Measurements from ENCODE around the gene DNM3. TPM values are rescaled to one million over a fixed set of nuclear protein-coding genes. Genes with fewer than 3 reads are reported as not detected.
A peak's percentile ranks its signal among the peaks of the same experiment; 100 is the strongest.

Gene DNM3
- total RNA-seq, 1 donor from 2014 or later, result 9.6 TPM

GRCh38 chr1:172089768-172090510 lies 248.6 kb downstream of the DNM3 start:
- Histone ChIP-seq H3K9me3 (no peaks in the 10 kb centered on the region), H3K4me1 (no peaks in the 10 kb centered on the region), H3K27ac (no peak overlapping the region), H3K36me3 (no peaks in the 10 kb centered on the region), H3K27me3 (no peaks in the 10 kb centered on the region), H3K4me3 (no peak overlapping the region)
- intact Hi-C loops (cut with DNase I), result loop anchor here (1.0 to 5.0 kb wide), 3 partner anchors 310 to 352 kb away; partner anchors contain the start of gene PIGC
- TF ChIP-seq, protein P1, sequence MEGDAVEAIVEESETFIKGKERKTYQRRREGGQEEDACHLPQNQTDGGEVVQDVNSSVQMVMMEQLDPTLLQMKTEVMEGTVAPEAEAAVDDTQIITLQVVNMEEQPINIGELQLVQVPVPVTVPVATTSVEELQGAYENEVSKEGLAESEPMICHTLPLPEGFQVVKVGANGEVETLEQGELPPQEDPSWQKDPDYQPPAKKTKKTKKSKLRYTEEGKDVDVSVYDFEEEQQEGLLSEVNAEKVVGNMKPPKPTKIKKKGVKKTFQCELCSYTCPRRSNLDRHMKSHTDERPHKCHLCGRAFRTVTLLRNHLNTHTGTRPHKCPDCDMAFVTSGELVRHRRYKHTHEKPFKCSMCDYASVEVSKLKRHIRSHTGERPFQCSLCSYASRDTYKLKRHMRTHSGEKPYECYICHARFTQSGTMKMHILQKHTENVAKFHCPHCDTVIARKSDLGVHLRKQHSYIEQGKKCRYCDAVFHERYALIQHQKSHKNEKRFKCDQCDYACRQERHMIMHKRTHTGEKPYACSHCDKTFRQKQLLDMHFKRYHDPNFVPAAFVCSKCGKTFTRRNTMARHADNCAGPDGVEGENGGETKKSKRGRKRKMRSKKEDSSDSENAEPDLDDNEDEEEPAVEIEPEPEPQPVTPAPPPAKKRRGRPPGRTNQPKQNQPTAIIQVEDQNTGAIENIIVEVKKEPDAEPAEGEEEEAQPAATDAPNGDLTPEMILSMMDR (IDR thresholded peaks at IDR 0.05), result peak; percentile 49 to 76 (median 51)
- peak in 1 of 2 donors; percentile 71 for DNase-seq (ENCODE audit: low spot score in 2 of 2)

GRCh38 chr1:172090511-172090817 lies 249.2 kb downstream of the DNM3 start:
- TF ChIP-seq, protein P1 (IDR thresholded peaks at IDR 0.05), result no peak
- Histone ChIP-seq H3K9me3 (no peaks in the 10 kb centered on the region), H3K27me3 (no peaks in the 10 kb centered on the region), H3K36me3 (no peaks in the 10 kb centered on the region), H3K4me3 (no peak overlapping the region), H3K4me1 (no peaks in the 10 kb centered on the region), H3K27ac (no peak overlapping the region)
- DNase-seq (ENCODE audit: low spot score in 2 of 2), result no peak
- intact Hi-C loops (cut with DNase I), result loop anchor here (1.0 to 5.0 kb wide), 2 partner anchors 310 to 352 kb away; partner anchors contain the start of gene PIGC

DNA sequence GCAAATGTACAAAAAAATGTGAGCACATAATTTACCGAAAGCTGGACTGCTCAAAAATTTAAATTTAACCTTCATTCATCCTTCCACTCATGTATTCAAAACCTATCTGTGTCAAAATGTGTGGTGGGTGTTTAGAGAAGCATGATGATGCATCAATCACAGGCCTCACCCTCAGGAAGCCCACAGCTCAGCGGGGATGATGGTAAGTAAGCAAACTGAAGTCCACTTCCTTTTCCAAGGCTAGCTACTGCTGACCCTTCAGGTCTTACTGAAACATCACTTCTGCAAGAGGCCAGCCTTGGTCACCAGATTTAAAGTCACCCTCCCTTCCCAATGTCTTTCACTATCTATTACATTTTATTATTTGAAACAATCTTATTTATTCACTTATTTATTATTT lies 254.5 kb downstream of the DNM3 start:
- Histone ChIP-seq H3K27ac (no peak overlapping the region), H3K4me1 (no peaks in the 10 kb centered on the region), H3K4me3 (no peak overlapping the region), H3K36me3 (no peaks in the 10 kb centered on the region), H3K27me3 (no peaks in the 10 kb centered on the region), H3K9me3 (no peaks in the 10 kb centered on the region)
- TF ChIP-seq, protein P1 (IDR thresholded peaks at IDR 0.05), result no peak
- intact Hi-C loops (cut with DNase I), result no loop called here
- no peak for DNase-seq (ENCODE audit: low spot score in 2 of 2)

GRCh38 chr1:172105230-172105629 lies 263.9 kb downstream of the DNM3 start:
- DNase-seq (ENCODE audit: low spot score in 2 of 2), result no peak
- Histone ChIP-seq H3K4me3 (no peak overlapping the region), H3K9me3 (no peaks in the 10 kb centered on the region), H3K36me3 (no peaks in the 10 kb centered on the region), H3K4me1 (no peaks in the 10 kb centered on the region), H3K27me3 (no peaks in the 10 kb centered on the region), H3K27ac (no peak overlapping the region)
- TF ChIP-seq, protein P1 (IDR thresholded peaks at IDR 0.05), result no peak
- intact Hi-C loops (cut with DNase I), result no loop called here

GRCh38 chr1:172107316-172107975 lies 266.1 kb downstream of the DNM3 start:
- intact Hi-C loops (cut with DNase I), result no loop called here
- no peak overlapping the region for H3K4me3 ChIP-seq
- no peak overlapping the region for H3K27ac ChIP-seq
- no peaks in the 10 kb centered on the region for H3K4me1 ChIP-seq
- H3K36me3 ChIP-seq, result no peaks in the 10 kb centered on the region
- no peaks in the 10 kb centered on the region for H3K27me3 ChIP-seq
- DNase-seq (ENCODE audit: low spot score in 2 of 2), result no peak
- TF ChIP-seq, protein P1 (IDR thresholded peaks at IDR 0.05), result no peak
- no peaks in the 10 kb centered on the region for H3K9me3 ChIP-seq

All from ascending aorta (tissue), 2 donors.